NCI-H446 treated with DMSO at 0.1 percent for 48 hours (cell line): ENCODE measurements around the gene MAU2.
A peak's percentile ranks its signal among the peaks of the same experiment; 100 is the strongest.

ENCODE experiments used
- DNase-seq: peaks from one replicate; lab custom pipeline; 2025; lab: John Stamatoyannopoulos, UW

MAU2 gene

GRCh38 chr19:19320361-19321140, at the start of gene MAU2, which contains the start of gene SUGP1:
Gene MAU2 (plus strand): TSS chr19:19320829. CDS start chr19:19320860, 31 bp downstream.
Gene SUGP1 (minus strand): TSS chr19:19320509. CDS start chr19:19320496, 13 bp downstream.
- peak; percentile 94 for DNase-seq

GRCh38 chr19:19271828-19272599, 48.6 kb upstream of the MAU2 start:
- DNase-seq: no peak

GRCh38 chr19:19274146-19274545, 46.5 kb upstream of the MAU2 start:
- no peak for DNase-seq

GRCh38 chr19:19274716-19275565, 45.7 kb upstream of the MAU2 start:
- peak; percentile 10 for DNase-seq

- DNase-seq: no peak
Observed at GRCh38 chr19:19276386-19276785, 44.2 kb upstream of the MAU2 start.

GRCh38 chr19:19276851-19277250, 43.8 kb upstream of the MAU2 start:
- no peak for DNase-seq

- DNase-seq: no peak
Observed at GRCh38 chr19:19278315-19278714, 42.3 kb upstream of the MAU2 start.

- no peak for DNase-seq
Observed at GRCh38 chr19:19279062-19279612, 41.5 kb upstream of the MAU2 start.

- no peak for DNase-seq
Observed at GRCh38 chr19:19279853-19280252, 40.8 kb upstream of the MAU2 start.

GRCh38 chr19:19280561-19280960, 40.1 kb upstream of the MAU2 start:
- peak; percentile 19 for DNase-seq

GRCh38 chr19:19285686-19286085, 34.9 kb upstream of the MAU2 start:
- no peak for DNase-seq

GRCh38 chr19:19292607-19293006, 28.0 kb upstream of the MAU2 start:
- no peak for DNase-seq

GRCh38 chr19:19294914-19295313, 25.7 kb upstream of the MAU2 start:
- DNase-seq: no peak

GRCh38 chr19:19296953-19297689, 23.5 kb upstream of the MAU2 start:
- DNase-seq: no peak

GRCh38 chr19:19297759-19298158, 22.9 kb upstream of the MAU2 start:
- no peak for DNase-seq

GRCh38 chr19:19300613-19301012, 20.0 kb upstream of the MAU2 start:
- DNase-seq: no peak

- no peak for DNase-seq
Observed at GRCh38 chr19:19303411-19303810, 17.2 kb upstream of the MAU2 start.

- no peak for DNase-seq
Observed at GRCh38 chr19:19304186-19304965, 16.3 kb upstream of the MAU2 start.

- no peak for DNase-seq
Observed at GRCh38 chr19:19305066-19305465, 15.6 kb upstream of the MAU2 start.

- DNase-seq: no peak
Observed at GRCh38 chr19:19305696-19306095, 14.9 kb upstream of the MAU2 start.
